GM10266 (cell line): ENCODE data around the gene SLC35G2.
"Not testable (repeated sequence)": the region's sequence is repeated elsewhere in the genome, so short reads cannot be mapped to it uniquely, and the experiment has no call there.

ENCODE experiments used
- DNase-seq: peaks from one replicate; pipeline ENCODE4 v3.0.0; 2012; ENCODE audit errors: extremely low spot score
- CTCF ChIP-seq: IDR thresholded peaks from 2 replicates; pipeline ENCODE4 v1.5.1; 2012; ENCODE audit warnings: mild to moderate bottlenecking, low read depth; ENCODE audit not compliant: control insufficient read depth, insufficient read depth; ENCODE audit errors: missing control alignments

The SLC35G2 gene

GRCh38 chr3:136789976-136790375 is 28.9 kb upstream of the SLC35G2 start:
- TF ChIP-seq CTCF = no peak
- no peak for DNase-seq

DNA sequence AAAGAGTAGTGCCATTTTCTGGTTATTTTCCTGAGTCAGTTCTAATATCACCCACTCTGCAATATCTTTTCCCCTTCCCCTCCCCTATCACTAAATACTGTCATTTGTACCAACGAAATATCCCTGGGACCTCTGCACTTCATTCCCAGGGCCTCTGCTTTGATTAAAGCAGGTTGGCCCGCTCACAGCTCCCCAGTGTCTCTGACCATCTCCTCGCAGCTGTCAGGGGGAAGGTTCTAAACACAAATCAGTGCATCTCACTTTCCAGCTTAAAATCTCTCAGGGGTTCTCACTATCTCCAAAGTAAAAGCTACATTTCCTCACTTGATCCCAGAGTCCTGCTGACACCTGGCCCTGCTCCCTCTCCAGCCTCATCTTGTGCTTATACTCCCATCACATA is 28.1 kb upstream of the SLC35G2 start:
- DNase-seq = no peak
- TF ChIP-seq CTCF = no peak

DNA sequence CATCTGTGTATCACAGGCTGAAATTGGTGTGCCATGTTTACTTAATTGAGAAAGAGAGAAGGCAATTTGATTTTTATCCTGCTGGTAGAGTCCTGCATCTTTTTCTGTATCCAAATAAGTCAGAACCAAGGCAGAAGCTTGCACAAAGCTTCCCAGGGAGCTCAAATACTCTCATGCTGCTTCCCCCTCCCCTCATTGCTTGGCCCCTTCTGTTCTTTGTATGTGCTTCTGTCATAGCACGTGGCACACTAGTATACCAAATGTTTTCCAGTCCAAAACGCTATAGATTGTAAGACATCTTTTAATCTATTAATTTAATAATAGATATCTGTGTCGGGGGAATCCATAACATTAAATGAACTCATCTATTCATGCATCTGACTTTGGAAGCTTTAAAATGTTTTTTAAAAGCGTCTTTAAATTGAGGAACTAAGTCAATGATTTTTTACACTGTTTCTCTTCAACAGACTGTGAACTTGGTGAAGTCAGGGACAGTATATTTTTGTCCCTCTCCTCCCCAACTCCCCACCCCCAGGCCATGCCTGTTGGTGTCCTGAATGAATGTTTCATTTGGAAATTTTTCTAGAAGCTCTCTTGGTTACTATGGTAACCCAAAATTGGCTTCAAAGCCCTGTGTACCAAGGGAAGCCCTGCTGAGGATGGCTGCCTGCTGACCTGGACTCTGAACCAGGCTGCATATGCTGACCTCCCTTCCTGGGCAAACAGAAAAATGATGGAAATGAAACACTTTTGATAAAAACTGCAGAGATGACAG is 26.2 kb upstream of the SLC35G2 start:
- no peak for TF ChIP-seq CTCF
- no peak for DNase-seq

DNA sequence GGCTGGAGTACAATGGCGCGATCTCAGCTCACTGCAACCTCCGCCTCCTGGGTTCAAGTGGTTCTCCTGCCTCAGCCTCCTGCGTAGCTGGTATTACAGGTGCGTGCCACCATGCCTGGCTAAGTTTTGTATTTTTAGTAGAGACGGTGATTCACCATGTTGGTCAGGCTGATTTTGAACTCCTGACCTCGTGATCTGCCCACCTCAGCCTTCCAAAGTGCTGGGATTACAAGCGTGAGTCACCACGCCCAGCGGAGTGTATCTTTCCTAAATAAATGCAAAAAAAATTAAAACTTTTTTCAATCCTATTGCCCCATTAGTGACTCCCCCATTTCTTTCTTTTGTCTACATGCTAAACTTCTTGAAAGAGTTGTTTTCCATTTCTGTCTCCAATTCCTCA is 17.8 kb upstream of the SLC35G2 start:
- not testable (repeated sequence) for DNase-seq

DNA sequence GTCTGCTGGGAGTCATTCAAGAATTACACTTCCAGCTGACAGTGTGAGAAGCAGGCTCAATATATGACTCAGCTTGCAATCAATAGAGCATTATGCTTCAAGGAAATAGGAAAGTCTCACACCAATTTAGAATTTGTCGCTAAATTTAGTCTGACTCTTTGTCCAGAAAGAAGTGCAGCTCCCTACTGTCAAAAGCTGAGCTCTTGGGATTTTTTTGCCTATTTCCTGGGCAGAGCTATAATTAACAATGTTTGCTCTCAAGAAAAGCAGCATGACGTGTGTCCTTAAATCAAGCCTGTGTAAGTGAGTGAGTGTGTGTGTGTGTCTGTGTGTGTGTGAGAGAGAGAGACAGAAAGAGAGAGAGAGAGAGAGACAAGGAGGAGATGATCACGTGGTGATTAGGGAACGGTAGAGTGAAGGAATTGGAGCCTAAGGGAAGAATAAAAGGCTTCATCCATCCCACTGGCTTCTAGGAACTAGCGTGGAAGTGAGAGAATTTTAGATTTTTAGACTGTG is 16.4 kb upstream of the SLC35G2 start:
- no peak for TF ChIP-seq CTCF
- DNase-seq = peak; percentile 40

DNA sequence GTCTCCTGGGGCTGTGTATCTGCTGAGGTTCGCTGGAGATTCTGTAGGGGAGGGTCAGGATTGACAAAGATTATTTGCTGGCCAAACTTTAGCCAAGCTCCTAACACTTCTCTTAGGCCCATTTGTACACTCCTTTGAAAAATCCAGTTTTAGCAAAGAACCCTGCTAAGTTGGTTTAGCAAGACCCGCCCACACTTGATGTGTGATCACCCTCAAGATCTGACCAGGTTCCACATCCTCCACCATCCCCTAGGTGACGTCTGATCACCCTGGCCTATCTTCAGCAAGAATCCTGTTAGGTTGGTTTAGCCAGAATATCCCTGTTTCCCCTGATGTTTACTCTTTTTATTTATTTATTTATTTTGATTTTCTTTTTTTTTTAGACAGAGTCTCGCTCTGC is 14.8 kb upstream of the SLC35G2 start:
- DNase-seq = no peak
- TF ChIP-seq CTCF = no peak

GRCh38 chr3:136804813-136805212 is 14.1 kb upstream of the SLC35G2 start:
- no peak for TF ChIP-seq CTCF
- DNase-seq = no peak
